Fibroblast of lung (primary cell): ENCODE measurements around the gene CHCHD5.

Experiments used
- CTCF ChIP-seq, 2 donors: IDR thresholded peaks in 1 of 2; conservative IDR thresholded peaks in 1 of 2; 1 replicate in 1 of 2; 2 replicates in 1 of 2; pipeline ENCODE4 v1.5.1; 2011 to 2012; ENCODE audit warnings: low read length in 2 of 2, control low read depth in 1 of 2, inconsistent platforms in 1 of 2, low read depth in 1 of 2, mild to moderate bottlenecking in 1 of 2
- EZH2 ChIP-seq: IDR thresholded peaks from 2 replicates; pipeline ENCODE4 v1.5.1; 2012; ENCODE audit warnings: low read length, control low read depth, mild to moderate bottlenecking; ENCODE audit errors: missing control alignments

DNA sequence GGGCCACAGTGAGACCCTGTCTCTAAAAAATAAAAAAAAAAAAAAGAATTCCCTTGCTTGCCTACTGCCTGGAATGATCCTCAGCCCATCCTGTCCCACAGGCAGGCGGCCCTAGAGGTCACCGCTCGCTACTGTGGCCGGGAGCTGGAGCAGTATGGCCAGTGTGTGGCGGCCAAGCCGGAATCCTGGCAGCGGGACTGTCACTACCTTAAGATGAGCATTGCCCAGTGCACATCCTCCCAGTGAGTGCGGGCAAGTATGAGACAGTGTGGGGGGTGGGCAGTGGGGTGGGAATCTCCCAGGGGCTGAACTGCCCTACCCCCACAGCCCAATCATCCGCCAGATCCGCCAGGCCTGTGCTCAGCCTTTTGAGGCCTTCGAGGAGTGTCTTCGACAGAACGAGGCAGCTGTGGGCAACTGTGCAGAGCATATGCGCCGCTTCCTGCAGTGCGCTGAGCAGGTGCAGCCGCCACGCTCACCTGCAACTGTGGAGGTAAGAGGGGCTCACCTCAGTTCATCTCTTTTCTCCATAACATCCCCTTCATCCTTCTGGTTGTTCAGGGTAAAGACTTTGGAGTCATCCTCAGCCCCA, 1.6 kb downstream of the CHCHD5 start:
- TF ChIP-seq EZH2 (no peak), CTCF (conservative IDR thresholded peaks at IDR 0.05 in 1 of 2, IDR thresholded peaks at IDR 0.05 in 1 of 2; ENCODE audit: low read depth in 1 of 2, low read length in 2 of 2) (no peak)
